Measurements from ENCODE around the gene PRKCE. TPM values are rescaled to one million over a fixed set of nuclear protein-coding genes. Genes with fewer than 3 reads are reported as not detected.

The PRKCE gene
- total RNA-seq, 1 donor, result 12.5 TPM

GRCh38 chr2:45823723-45824206 is 172.3 kb downstream of the PRKCE start:
- DNase-seq (ENCODE audit: low read depth), result peak; percentile 34
- no peak for TF ChIP-seq CTCF (IDR thresholded peaks at IDR 0.05; ENCODE audit: insufficient read depth, low read length)
- no peak overlapping the region for H3K4me3 ChIP-seq (ENCODE audit: low read depth, low read length)

GRCh38 chr2:45825001-45825651 is 173.7 kb downstream of the PRKCE start:
- TF ChIP-seq CTCF (IDR thresholded peaks at IDR 0.05; ENCODE audit: insufficient read depth, low read length), result no peak
- H3K4me3 ChIP-seq (ENCODE audit: low read depth, low read length), result no peak overlapping the region
- no peak for DNase-seq (ENCODE audit: low read depth)

- no peak for TF ChIP-seq CTCF (IDR thresholded peaks at IDR 0.05; ENCODE audit: insufficient read depth, low read length)
- DNase-seq (ENCODE audit: low read depth), result no peak
- no peak overlapping the region for H3K4me3 ChIP-seq (ENCODE audit: low read depth, low read length)
Observed at GRCh38 chr2:45826460-45826859, 175.0 kb downstream of the PRKCE start.

GRCh38 chr2:45826884-45827635 is 175.6 kb downstream of the PRKCE start:
- TF ChIP-seq CTCF (IDR thresholded peaks at IDR 0.05; ENCODE audit: insufficient read depth, low read length), result no peak
- DNase-seq (ENCODE audit: low read depth), result peak; percentile 57
- no peak overlapping the region for H3K4me3 ChIP-seq (ENCODE audit: low read depth, low read length)

- H3K4me3 ChIP-seq (ENCODE audit: low read depth, low read length), result no peak overlapping the region
- DNase-seq (ENCODE audit: low read depth), result no peak
- no peak for TF ChIP-seq CTCF (IDR thresholded peaks at IDR 0.05; ENCODE audit: insufficient read depth, low read length)
Observed at GRCh38 chr2:45830322-45830721, 178.8 kb downstream of the PRKCE start.

- no peak overlapping the region for H3K4me3 ChIP-seq (ENCODE audit: low read depth, low read length)
- DNase-seq (ENCODE audit: low read depth), result no peak
- no peak for TF ChIP-seq CTCF (IDR thresholded peaks at IDR 0.05; ENCODE audit: insufficient read depth, low read length)
Observed at GRCh38 chr2:45833301-45833967, 182.0 kb downstream of the PRKCE start.

Measured in fibroblast of the aortic adventitia (primary cell).